H1 (cell line): ENCODE data around the gene TRIM65. TPM values are rescaled to one million over a fixed set of nuclear protein-coding genes. Genes with fewer than 3 reads are reported as not detected.
A peak's percentile ranks its signal among the peaks of the same experiment; 100 is the strongest.

Source experiments
- HDAC6 ChIP-seq: IDR thresholded peaks from one replicate; pipeline ENCODE4 v1.7.1; 2012; ENCODE audit warnings: low read depth, mild to moderate bottlenecking, inconsistent platforms, low read length, moderate library complexity
- RAD21 ChIP-seq, 2 experiments: IDR thresholded peaks in 1 of 2; conservative IDR thresholded peaks in 1 of 2; 2 replicates each; pipeline ENCODE4 v1.6.1; 2011; ENCODE audit warnings: low read depth in 2 of 2, low read length in 2 of 2, improper control_type of control experiment in 1 of 2, inconsistent platforms in 1 of 2, mild to moderate bottlenecking in 1 of 2, moderate library complexity in 1 of 2
- polyA plus RNA-seq, 7 experiments: library from polyadenylated mRNA; depleted of rRNA in 3 of 7; stranded (reverse) in 5 of 7; unstranded in 2 of 7; fragments of >200 nt in 5 of 7; fragments of 200-250 nt in 2 of 7; gene quantifications; 1 replicate in 5 of 7; 2 replicates in 1 of 7; 4 replicates in 1 of 7; pipeline versions ENCODE4 v1.2.1 to v1.2.3, GENCODE V29; 2011 to 2013; ENCODE audit warnings: missing spikeins in 2 of 7, mixed read lengths in 2 of 7
- total RNA-seq: library from RNA; stranded (reverse); fragmentation: NEBNext Ultra II Directional; extraction: Animal tissue kit (Norgen Biotek cat#: 25700); gene quantifications from 2 replicates; pipeline ENCODE4 v1.2.1, GENCODE V29; 2021
- TF ChIP-seq, protein P1 (sequence below): IDR thresholded peaks from 2 replicates; pipeline ENCODE4 v1.6.1; 2012; ENCODE audit warnings: inconsistent platforms

The TRIM65 gene
- total and polyA plus RNA-seq, 2 of the 8 experiments (the other 6 are each of a cell fraction or from before 2014, with no cell fraction given), result 21.2 to 48.6 TPM

DNA sequence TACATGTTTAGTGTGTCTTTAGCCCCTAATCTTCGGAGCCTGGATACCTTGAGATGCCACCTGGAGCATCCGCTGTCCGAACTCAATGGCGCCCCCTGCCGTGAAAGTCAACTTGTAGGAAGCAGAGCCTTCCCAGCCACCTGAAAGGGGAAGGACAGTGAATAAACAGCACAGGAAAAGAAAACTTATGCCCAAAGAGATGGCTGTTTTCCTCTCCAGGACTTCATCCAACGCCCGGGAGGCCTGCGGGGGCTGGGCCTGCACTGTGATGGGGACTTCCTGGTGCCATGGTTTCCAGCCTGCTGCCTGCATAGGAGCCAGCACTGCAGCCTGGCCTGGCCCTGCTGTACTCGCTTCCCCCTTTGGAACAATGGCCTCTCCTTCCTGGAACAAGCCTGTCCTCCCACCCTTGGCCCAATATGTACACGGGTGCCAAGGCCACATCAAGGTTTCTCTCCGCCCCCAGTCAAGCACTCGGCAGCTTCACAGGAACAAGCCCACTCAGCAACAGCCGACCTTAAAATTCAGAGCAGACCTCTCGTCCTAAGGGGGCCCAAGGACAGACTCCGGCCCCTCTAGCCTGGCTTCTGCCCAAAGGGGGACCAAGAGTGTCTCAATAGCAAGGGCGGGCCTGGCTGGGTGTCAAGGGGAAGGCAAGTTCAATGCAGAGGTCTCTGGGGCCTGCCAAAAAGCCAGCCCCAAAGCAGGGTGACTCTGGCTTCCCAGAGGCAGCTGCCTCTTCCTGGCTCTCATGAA lies 48.0 kb downstream of the TRIM65 start (continued):
- TF ChIP-seq RAD21 (IDR thresholded peaks at IDR 0.05 in 1 of 2, conservative IDR thresholded peaks at IDR 0.05 in 1 of 2; ENCODE audit: low read depth in 2 of 2, low read length in 2 of 2) (peak; percentile 39 to 61; a peak in 3 of 4 replicates), HDAC6 (no peak)
- TF ChIP-seq, protein P1, sequence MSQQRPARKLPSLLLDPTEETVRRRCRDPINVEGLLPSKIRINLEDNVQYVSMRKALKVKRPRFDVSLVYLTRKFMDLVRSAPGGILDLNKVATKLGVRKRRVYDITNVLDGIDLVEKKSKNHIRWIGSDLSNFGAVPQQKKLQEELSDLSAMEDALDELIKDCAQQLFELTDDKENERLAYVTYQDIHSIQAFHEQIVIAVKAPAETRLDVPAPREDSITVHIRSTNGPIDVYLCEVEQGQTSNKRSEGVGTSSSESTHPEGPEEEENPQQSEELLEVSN, result no peak
- TF ChIP-seq, all 59 proteins: peak for 3
